ENCODE measurements around the gene POLR3B. TPM values are rescaled to one million over a fixed set of nuclear protein-coding genes. Genes with fewer than 3 reads are reported as not detected.

The POLR3B gene
- total and polyA plus RNA-seq, 2 of the 8 experiments (the other 6 are each of a cell fraction or from before 2014, with no cell fraction given): 5.0 to 13.2 TPM

- no peak for TF ChIP-seq CHD7 (IDR thresholded peaks at IDR 0.05; ENCODE audit: insufficient replicate concordance, low read length)
- TF ChIP-seq TBP (IDR thresholded peaks at IDR 0.05; ENCODE audit: low read depth, low read length): no peak
- TF ChIP-seq RBBP5 (IDR thresholded peaks at IDR 0.05; ENCODE audit: borderline replicate concordance, low read depth, low read length): no peak
- TF ChIP-seq CTCF (IDR thresholded peaks at IDR 0.05; ENCODE audit: control extremely low read depth in 1 of 3, insufficient read depth in 1 of 3, low read depth in 1 of 3, low read length in 3 of 3): no peak
- TF ChIP-seq CTBP2 (IDR thresholded peaks at IDR 0.05; ENCODE audit: borderline replicate concordance, insufficient read depth, insufficient read length, low read length): no peak
- no peak for TF ChIP-seq TCF12 (IDR thresholded peaks at IDR 0.05; ENCODE audit: low read depth, low read length)
Observed at GRCh38 chr12:106415134-106415533, 57.6 kb downstream of the POLR3B start (continued).

All from H1 (cell line).